Measurements from ENCODE around the gene XPO4.
A peak's percentile ranks its signal among the peaks of the same experiment; 100 is the strongest.
"Not testable (repeated sequence)": the region's sequence is repeated elsewhere in the genome, so short reads cannot be mapped to it uniquely, and the experiment has no call there.

Gene XPO4

DNA sequence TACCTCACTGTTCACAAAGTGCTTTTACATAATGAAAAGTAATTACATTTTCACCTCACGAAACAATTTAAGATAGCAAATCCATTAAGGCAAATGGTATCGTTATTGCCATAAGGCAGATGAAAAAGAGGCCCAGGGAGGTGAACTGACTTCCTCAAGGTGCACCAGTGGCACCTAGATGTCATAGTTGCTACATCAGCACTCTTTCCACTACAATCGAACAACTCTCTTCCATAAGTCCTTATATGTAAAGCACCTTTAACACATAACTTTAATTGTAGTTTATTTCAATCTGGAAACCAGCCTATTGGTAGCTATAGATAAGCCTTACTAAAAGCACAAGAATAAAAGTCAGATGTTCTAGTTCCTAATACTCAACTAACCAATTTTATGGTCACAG, 35.1 kb downstream of the XPO4 start:
- DNase-seq (ENCODE audit: low read depth in 1 of 2, low spot score in 1 of 2) = no peak
- TF ChIP-seq, protein P1, sequence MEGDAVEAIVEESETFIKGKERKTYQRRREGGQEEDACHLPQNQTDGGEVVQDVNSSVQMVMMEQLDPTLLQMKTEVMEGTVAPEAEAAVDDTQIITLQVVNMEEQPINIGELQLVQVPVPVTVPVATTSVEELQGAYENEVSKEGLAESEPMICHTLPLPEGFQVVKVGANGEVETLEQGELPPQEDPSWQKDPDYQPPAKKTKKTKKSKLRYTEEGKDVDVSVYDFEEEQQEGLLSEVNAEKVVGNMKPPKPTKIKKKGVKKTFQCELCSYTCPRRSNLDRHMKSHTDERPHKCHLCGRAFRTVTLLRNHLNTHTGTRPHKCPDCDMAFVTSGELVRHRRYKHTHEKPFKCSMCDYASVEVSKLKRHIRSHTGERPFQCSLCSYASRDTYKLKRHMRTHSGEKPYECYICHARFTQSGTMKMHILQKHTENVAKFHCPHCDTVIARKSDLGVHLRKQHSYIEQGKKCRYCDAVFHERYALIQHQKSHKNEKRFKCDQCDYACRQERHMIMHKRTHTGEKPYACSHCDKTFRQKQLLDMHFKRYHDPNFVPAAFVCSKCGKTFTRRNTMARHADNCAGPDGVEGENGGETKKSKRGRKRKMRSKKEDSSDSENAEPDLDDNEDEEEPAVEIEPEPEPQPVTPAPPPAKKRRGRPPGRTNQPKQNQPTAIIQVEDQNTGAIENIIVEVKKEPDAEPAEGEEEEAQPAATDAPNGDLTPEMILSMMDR (IDR thresholded peaks at IDR 0.05; ENCODE audit: insufficient read depth, low read length) = no peak
- no peak for TF ChIP-seq SPI1 (IDR thresholded peaks at IDR 0.05; ENCODE audit: borderline replicate concordance, low read depth)
- no peak overlapping the region for H3K27ac ChIP-seq (replicated peaks)

DNA sequence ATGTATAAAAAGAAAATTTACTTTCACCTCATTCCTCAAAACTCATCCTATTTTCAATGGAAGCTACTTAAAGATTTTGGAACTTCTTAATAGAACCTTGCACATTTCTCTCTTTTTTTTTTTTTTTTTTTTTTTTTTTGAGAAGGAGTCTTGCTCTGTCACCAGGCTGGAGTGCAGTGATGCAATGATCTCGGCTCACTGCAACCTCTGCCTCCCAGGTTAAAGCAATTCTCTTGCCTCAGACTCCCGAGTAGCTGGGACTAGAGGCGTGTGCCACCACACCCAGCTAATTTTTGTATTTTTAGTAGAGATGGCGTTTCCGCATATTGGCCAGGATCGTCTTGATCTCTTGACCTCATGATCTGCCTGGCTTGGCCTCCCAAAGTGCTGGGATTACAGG, 40.9 kb downstream of the XPO4 start:
- H3K27ac ChIP-seq (replicated peaks); H3K4me3 ChIP-seq (replicated peaks; ENCODE audit: insufficient read depth, low read length); H3K27me3 ChIP-seq (ENCODE audit: insufficient read depth, poor library complexity, severe bottlenecking): not testable (repeated sequence)
- DNase-seq (ENCODE audit: low read depth in 1 of 2, low spot score in 1 of 2) = peak; percentile 12 to 65

More for the DNA sequence above, 35.1 kb downstream of the XPO4 start:
- no peak overlapping the region for H3K4me3 ChIP-seq (replicated peaks; ENCODE audit: insufficient read depth, low read length)
- H3K27me3 ChIP-seq (ENCODE audit: insufficient read depth, poor library complexity, severe bottlenecking) = no peaks in the 10 kb centered on the region

DNA sequence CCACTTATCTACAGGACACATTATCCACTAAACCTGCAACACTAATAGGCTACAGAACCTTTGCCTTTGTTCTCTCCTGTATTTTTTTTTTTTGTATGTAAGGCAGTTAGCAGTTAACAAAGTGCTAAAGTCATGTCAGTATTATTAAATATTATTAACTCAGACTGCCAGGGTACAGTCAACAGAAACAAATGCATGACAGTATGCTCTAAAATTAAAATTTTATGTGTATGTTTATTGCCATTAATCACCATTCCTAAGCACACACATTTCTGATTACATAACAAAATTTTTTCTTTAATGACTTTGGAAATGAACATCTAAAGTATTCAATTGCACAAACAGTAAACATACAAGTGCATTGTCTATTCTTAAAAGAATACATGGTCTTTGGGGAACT, 41.7 kb downstream of the XPO4 start:
- no peak overlapping the region for H3K4me3 ChIP-seq (replicated peaks; ENCODE audit: insufficient read depth, low read length)
- no peaks in the 10 kb centered on the region for H3K27me3 ChIP-seq (ENCODE audit: insufficient read depth, poor library complexity, severe bottlenecking)
- no peak for DNase-seq (ENCODE audit: low read depth in 1 of 2, low spot score in 1 of 2)
- no peak overlapping the region for H3K27ac ChIP-seq (replicated peaks)
- TF ChIP-seq, protein P2, sequence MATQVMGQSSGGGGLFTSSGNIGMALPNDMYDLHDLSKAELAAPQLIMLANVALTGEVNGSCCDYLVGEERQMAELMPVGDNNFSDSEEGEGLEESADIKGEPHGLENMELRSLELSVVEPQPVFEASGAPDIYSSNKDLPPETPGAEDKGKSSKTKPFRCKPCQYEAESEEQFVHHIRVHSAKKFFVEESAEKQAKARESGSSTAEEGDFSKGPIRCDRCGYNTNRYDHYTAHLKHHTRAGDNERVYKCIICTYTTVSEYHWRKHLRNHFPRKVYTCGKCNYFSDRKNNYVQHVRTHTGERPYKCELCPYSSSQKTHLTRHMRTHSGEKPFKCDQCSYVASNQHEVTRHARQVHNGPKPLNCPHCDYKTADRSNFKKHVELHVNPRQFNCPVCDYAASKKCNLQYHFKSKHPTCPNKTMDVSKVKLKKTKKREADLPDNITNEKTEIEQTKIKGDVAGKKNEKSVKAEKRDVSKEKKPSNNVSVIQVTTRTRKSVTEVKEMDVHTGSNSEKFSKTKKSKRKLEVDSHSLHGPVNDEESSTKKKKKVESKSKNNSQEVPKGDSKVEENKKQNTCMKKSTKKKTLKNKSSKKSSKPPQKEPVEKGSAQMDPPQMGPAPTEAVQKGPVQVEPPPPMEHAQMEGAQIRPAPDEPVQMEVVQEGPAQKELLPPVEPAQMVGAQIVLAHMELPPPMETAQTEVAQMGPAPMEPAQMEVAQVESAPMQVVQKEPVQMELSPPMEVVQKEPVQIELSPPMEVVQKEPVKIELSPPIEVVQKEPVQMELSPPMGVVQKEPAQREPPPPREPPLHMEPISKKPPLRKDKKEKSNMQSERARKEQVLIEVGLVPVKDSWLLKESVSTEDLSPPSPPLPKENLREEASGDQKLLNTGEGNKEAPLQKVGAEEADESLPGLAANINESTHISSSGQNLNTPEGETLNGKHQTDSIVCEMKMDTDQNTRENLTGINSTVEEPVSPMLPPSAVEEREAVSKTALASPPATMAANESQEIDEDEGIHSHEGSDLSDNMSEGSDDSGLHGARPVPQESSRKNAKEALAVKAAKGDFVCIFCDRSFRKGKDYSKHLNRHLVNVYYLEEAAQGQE (IDR thresholded peaks at IDR 0.05; ENCODE audit: insufficient replicate concordance, low read depth) = no peak
- TF ChIP-seq GABPA (IDR thresholded peaks at IDR 0.05; ENCODE audit: low read depth) = no peak
- no peak for TF ChIP-seq POLR2AphosphoS5 (IDR thresholded peaks at IDR 0.05; ENCODE audit: low read depth)
- TF ChIP-seq, protein P1 (IDR thresholded peaks at IDR 0.05; ENCODE audit: insufficient read depth, low read length) = no peak
- TF ChIP-seq SPI1 (IDR thresholded peaks at IDR 0.05; ENCODE audit: borderline replicate concordance, low read depth) = no peak

DNA sequence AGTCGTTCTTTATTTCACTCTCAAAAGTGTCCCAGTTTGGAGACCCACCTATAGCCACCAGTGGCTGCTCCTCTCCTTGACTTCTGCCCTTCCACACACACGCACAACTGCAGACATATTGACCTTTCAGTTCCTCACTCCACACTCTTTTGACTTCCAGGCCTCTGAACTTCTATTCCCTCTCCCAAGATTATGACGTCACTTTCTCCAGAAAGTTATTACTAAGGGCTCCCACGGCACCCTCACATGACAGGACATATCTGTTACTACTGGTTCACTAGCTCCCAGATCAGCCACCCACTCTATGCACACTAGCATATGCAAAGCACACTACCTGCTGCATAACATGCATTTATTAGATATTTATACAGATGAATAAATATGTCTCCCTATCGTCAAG, 45.9 kb downstream of the XPO4 start:
- DNase-seq (ENCODE audit: low read depth in 1 of 2, low spot score in 1 of 2) = no peak
- H3K4me3 ChIP-seq (replicated peaks; ENCODE audit: insufficient read depth, low read length) = no peak overlapping the region
- TF ChIP-seq SPI1 (IDR thresholded peaks at IDR 0.05; ENCODE audit: borderline replicate concordance, low read depth) (no peak), POLR2AphosphoS5 (IDR thresholded peaks at IDR 0.05; ENCODE audit: low read depth) (no peak), GABPA (IDR thresholded peaks at IDR 0.05; ENCODE audit: low read depth) (no peak)
- TF ChIP-seq, protein P2 (IDR thresholded peaks at IDR 0.05; ENCODE audit: insufficient replicate concordance, low read depth) = no peak
- TF ChIP-seq, protein P1 (IDR thresholded peaks at IDR 0.05; ENCODE audit: insufficient read depth, low read length) = no peak
- no peak overlapping the region for H3K27ac ChIP-seq (replicated peaks)
- H3K27me3 ChIP-seq (ENCODE audit: insufficient read depth, poor library complexity, severe bottlenecking) = no peaks in the 10 kb centered on the region
